Gastrocnemius medialis (tissue), 4 donors: ENCODE measurements around the gene SURF4. TPM values are rescaled to one million over a fixed set of nuclear protein-coding genes. Genes with fewer than 3 reads are reported as not detected.
A peak's percentile ranks its signal among the peaks of the same experiment; 100 is the strongest.

Source experiments
- ATAC-seq, 2 donors: fragments of 150-250 bp; one replicate each; pipeline ENCODE4 v1.9.1; 2016
- DNase-seq, 2 donors: peaks; one replicate each; pipeline ENCODE4 v3.0.0-alpha.2; 2019
- H3K27ac ChIP-seq, 4 donors: fragments of 200-600 bp; sonication (generic); 1 replicate in 1 of 4; 2 replicates in 3 of 4; pipeline ENCODE4 v1.5.1; 2016 to 2018; ENCODE audit warnings: mild to moderate bottlenecking in 2 of 4, moderate library complexity in 1 of 4
- H3K27me3 ChIP-seq, 3 donors: fragments of 200-600 bp; sonication (generic) in 2 of 3; 1 replicate in 1 of 3; 2 replicates in 2 of 3; pipeline versions ENCODE4 v1.5.1 to v1.6.0; 2016 to 2019; ENCODE audit warnings: mild to moderate bottlenecking in 1 of 3, moderate library complexity in 1 of 3
- H3K36me3 ChIP-seq, 2 donors: fragments of 200-600 bp; sonication (generic) in 1 of 2; one replicate each; pipeline ENCODE4 v1.5.1; 2017 to 2018
- H3K4me1 ChIP-seq, 2 donors: fragments of 200-600 bp; sonication (generic) in 1 of 2; one replicate each; pipeline ENCODE4 v1.5.1; 2016 to 2017; ENCODE audit warnings: mild to moderate bottlenecking in 2 of 2
- H3K4me3 ChIP-seq, 4 donors: fragments of 200-600 bp; sonication (generic) in 3 of 4; 1 replicate in 1 of 4; 2 replicates in 3 of 4; pipeline ENCODE4 v1.5.1; 2016 to 2019; ENCODE audit warnings: mild to moderate bottlenecking in 2 of 4
- H3K9me3 ChIP-seq, 3 donors: fragments of 200-600 bp; sonication (generic) in 2 of 3; 1 replicate in 1 of 3; 2 replicates in 2 of 3; pipeline ENCODE4 v1.5.1; 2016 to 2019
- CTCF ChIP-seq, 5 experiments: fragments of 450-650 bp in 3 of 5; fragments of 200-600 bp in 2 of 5; sonication (generic) in 2 of 5; IDR thresholded peaks in 4 of 5; conservative IDR thresholded peaks in 1 of 5; 1 replicate in 4 of 5; 2 replicates in 1 of 5; pipeline ENCODE4 v1.5.1; 2016 to 2019; ENCODE audit warnings: antibody characterized with exemption in 5 of 5, mild to moderate bottlenecking in 3 of 5, moderate library complexity in 3 of 5
- POLR2A ChIP-seq, 2 donors: fragments of 450-650 bp; IDR thresholded peaks; one replicate each; pipeline ENCODE4 v1.6.1; 2017; ENCODE audit warnings: antibody characterized with exemption in 2 of 2, mild to moderate bottlenecking in 2 of 2, moderate library complexity in 2 of 2
- in situ Hi-C, 4 donors: fragments of 200-750 bp; cut with MboI; loops; one replicate each; pipeline versions ENCODE4 v1.15.0 to v1.8.0; 2017; ENCODE audit warnings: low sequenced_read_pairs in 4 of 4
- intact Hi-C: fragments of 100-400 bp; cut with DNase I; formaldehyde crosslinking; loops from one replicate; pipeline ENCODE4 v1.15.1; 2023; ENCODE audit warnings: low total_unique reads
- total RNA-seq, 4 donors: library from RNA; depleted of rRNA; stranded (reverse); fragments of >200 nt; gene quantifications; one replicate each; pipeline versions ENCODE4 v1.1.0 to v1.2.3, GENCODE V29; 2016

SURF4 gene
- total RNA-seq, 4 donors from 2014 or later, result 62.9 to 98.4 (median 73.4) TPM

- Histone ChIP-seq H3K27ac (peak overlapping the region in 3 of 4 donors; percentile 4 to 27 (median 24)), H3K9me3 (no peaks in the 10 kb centered on the region), H3K4me1 (peaks cover 64 to 71% of the 10 kb centered on the region in 2 donors), H3K4me3 (no peak overlapping the region), H3K36me3 (peaks cover 0 to 11% of the 10 kb centered on the region in 2 donors), H3K27me3 (no peaks in the 10 kb centered on the region)
- in situ Hi-C loops, result no loop called here
- DNase-seq (no peak), ATAC-seq (no peak)
- intact Hi-C loops, result loop anchor here (10.0 kb wide), 1 partner anchor 654 kb away; the partner anchor contains the start of gene BRD3OS
- no peak for TF ChIP-seq CTCF (IDR thresholded peaks at IDR 0.05 in 4 of 5, conservative IDR thresholded peaks at IDR 0.05 in 1 of 5)
- TF ChIP-seq POLR2A (IDR thresholded peaks at IDR 0.05), result no peak
Measured at GRCh38 chr9:133371261-133371711, 4.6 kb downstream of the SURF4 start.

GRCh38 chr9:133370685-133371084 lies 5.2 kb downstream of the SURF4 start:
- no peak overlapping the region for H3K4me3 ChIP-seq
- peaks cover 0 to 17% of the 10 kb centered on the region in 2 donors for H3K36me3 ChIP-seq
- no peak for TF ChIP-seq POLR2A (IDR thresholded peaks at IDR 0.05)
- no peak for TF ChIP-seq CTCF (IDR thresholded peaks at IDR 0.05 in 4 of 5, conservative IDR thresholded peaks at IDR 0.05 in 1 of 5)
- peaks cover 64 to 71% of the 10 kb centered on the region in 2 donors for H3K4me1 ChIP-seq
- DNase-seq (no peak), ATAC-seq (no peak)
- no peaks in the 10 kb centered on the region for H3K9me3 ChIP-seq
- intact Hi-C loops, result loop anchor here (10.0 kb wide), 1 partner anchor 654 kb away; the partner anchor contains the start of gene BRD3OS
- in situ Hi-C loops, result no loop called here
- no peaks in the 10 kb centered on the region for H3K27me3 ChIP-seq
- peak overlapping the region in 1 of 4 donors; percentile 24 for H3K27ac ChIP-seq

GRCh38 chr9:133369933-133370332 lies 5.9 kb downstream of the SURF4 start:
- ATAC-seq, result no peak
- Histone ChIP-seq H3K9me3 (no peaks in the 10 kb centered on the region), H3K27me3 (no peaks in the 10 kb centered on the region), H3K4me3 (no peak overlapping the region), H3K36me3 (peaks cover 0 to 23% of the 10 kb centered on the region in 2 donors), H3K27ac (peak overlapping the region in 2 of 4 donors; percentile 17 to 56), H3K4me1 (peaks cover 64 to 69% of the 10 kb centered on the region in 2 donors)
- TF ChIP-seq CTCF (IDR thresholded peaks at IDR 0.05 in 4 of 5, conservative IDR thresholded peaks at IDR 0.05 in 1 of 5) (no peak), POLR2A (IDR thresholded peaks at IDR 0.05) (no peak)
- in situ Hi-C loops, result no loop called here
- intact Hi-C loops, result loop anchor here (10.0 kb wide), 1 partner anchor 655 kb away; the partner anchor contains the start of gene BRD3OS
- DNase-seq, result no peak

GRCh38 chr9:133369422-133369821 lies 6.4 kb downstream of the SURF4 start:
- peaks cover 60 to 64% of the 10 kb centered on the region in 2 donors for H3K4me1 ChIP-seq
- intact Hi-C loops (no loop called here), in situ Hi-C loops (no loop called here)
- H3K9me3 ChIP-seq, result no peaks in the 10 kb centered on the region
- H3K36me3 ChIP-seq, result peaks cover 0 to 28% of the 10 kb centered on the region in 2 donors
- ATAC-seq (no peak), DNase-seq (no peak)
- peak overlapping the region in 3 of 4 donors; percentile 6 to 56 (median 17) for H3K27ac ChIP-seq
- no peaks in the 10 kb centered on the region for H3K27me3 ChIP-seq
- no peak overlapping the region for H3K4me3 ChIP-seq
- TF ChIP-seq POLR2A (IDR thresholded peaks at IDR 0.05) (no peak), CTCF (IDR thresholded peaks at IDR 0.05 in 4 of 5, conservative IDR thresholded peaks at IDR 0.05 in 1 of 5) (no peak)
